MM.1S (cell line): ENCODE results near the gene SPACA7.

ENCODE experiments used
- DNase-seq: peaks from one replicate; pipeline ENCODE4 v3.0.0-alpha.2; 2015
- H2AFZ ChIP-seq: fragments of 300-600 bp; sonication (generic); 2 replicates; pipeline ENCODE4 v1.6.0; 2016; ENCODE audit warnings: antibody characterized with exemption, low read length
- H3F3A ChIP-seq: fragments of 300-600 bp; sonication (generic); 2 replicates; pipeline ENCODE4 v1.6.1; 2016; ENCODE audit warnings: mild to moderate bottlenecking, antibody characterized with exemption, low read length, moderate library complexity, mixed read lengths; ENCODE audit not compliant: insufficient read depth
- H3K27ac ChIP-seq: fragments of 300-600 bp; sonication (generic); 2 replicates; pipeline ENCODE4 v1.5.1; 2016; ENCODE audit warnings: mild to moderate bottlenecking, low read length
- H3K27me3 ChIP-seq: fragments of 300-600 bp; sonication (generic); replicated peaks from 2 replicates; pipeline ENCODE4 v1.6.0; 2016; ENCODE audit warnings: low read length; ENCODE audit not compliant: insufficient read depth
- H3K36me3 ChIP-seq: fragments of 300-600 bp; sonication (generic); replicated peaks from 2 replicates; pipeline ENCODE4 v1.6.1; 2016; ENCODE audit warnings: mild to moderate bottlenecking, low read length, mixed read lengths; ENCODE audit not compliant: insufficient read depth
- H3K4me1 ChIP-seq: fragments of 300-600 bp; sonication (generic); 2 replicates; pipeline ENCODE4 v1.6.1; 2016; ENCODE audit warnings: low read length, mixed read lengths
- H3K4me2 ChIP-seq: fragments of 300-600 bp; sonication (generic); 2 replicates; pipeline ENCODE4 v1.6.0; 2016; ENCODE audit warnings: low read depth, low read length
- H3K4me3 ChIP-seq: fragments of 300-600 bp; sonication (generic); 2 replicates; pipeline ENCODE4 v1.5.1; 2016; ENCODE audit warnings: low read length, mixed read lengths
- H3K79me2 ChIP-seq: fragments of 300-600 bp; sonication (generic); 2 replicates; pipeline ENCODE4 v1.6.1; 2016; ENCODE audit warnings: mixed run types, low read length, mixed read lengths
- H3K9ac ChIP-seq: fragments of 300-600 bp; sonication (generic); 2 replicates; pipeline ENCODE4 v1.6.1; 2016; ENCODE audit warnings: low read length, mixed read lengths
- H3K9me2 ChIP-seq: fragments of 300-600 bp; sonication (generic); replicated peaks from 2 replicates; pipeline ENCODE4 v1.6.1; 2016; ENCODE audit warnings: mild to moderate bottlenecking, low read length, mixed read lengths; ENCODE audit not compliant: insufficient read depth
- H3K9me3 ChIP-seq: fragments of 300-600 bp; sonication (generic); replicated peaks from 2 replicates; pipeline ENCODE4 v1.6.1; 2016; ENCODE audit warnings: mild to moderate bottlenecking, low read length, mixed read lengths; ENCODE audit not compliant: insufficient read depth
- H4K20me1 ChIP-seq: fragments of 300-600 bp; sonication (generic); 2 replicates; pipeline ENCODE4 v1.6.1; 2016; ENCODE audit warnings: mild to moderate bottlenecking, low read length, moderate library complexity, mixed read lengths; ENCODE audit not compliant: insufficient read depth
- EZH2 ChIP-seq: fragments of 300-600 bp; sonication (generic); optimal IDR thresholded peaks from 2 replicates; pipeline ENCODE3; 2017; ENCODE audit warnings: low read depth, mild to moderate bottlenecking, antibody characterized with exemption, low read length, mixed read lengths
- EZH2phosphoT487 ChIP-seq: fragments of 300-600 bp; sonication (generic); IDR thresholded peaks from 2 replicates; pipeline ENCODE4 v1.6.1; 2018; ENCODE audit warnings: antibody characterized with exemption, low read length
- TF ChIP-seq, protein P1 (sequence below): fragments of 300-600 bp; sonication (generic); IDR thresholded peaks from 2 replicates; pipeline ENCODE4 v1.5.1; 2016; ENCODE audit warnings: antibody characterized with exemption, low read length, mixed read lengths

The SPACA7 gene

DNA sequence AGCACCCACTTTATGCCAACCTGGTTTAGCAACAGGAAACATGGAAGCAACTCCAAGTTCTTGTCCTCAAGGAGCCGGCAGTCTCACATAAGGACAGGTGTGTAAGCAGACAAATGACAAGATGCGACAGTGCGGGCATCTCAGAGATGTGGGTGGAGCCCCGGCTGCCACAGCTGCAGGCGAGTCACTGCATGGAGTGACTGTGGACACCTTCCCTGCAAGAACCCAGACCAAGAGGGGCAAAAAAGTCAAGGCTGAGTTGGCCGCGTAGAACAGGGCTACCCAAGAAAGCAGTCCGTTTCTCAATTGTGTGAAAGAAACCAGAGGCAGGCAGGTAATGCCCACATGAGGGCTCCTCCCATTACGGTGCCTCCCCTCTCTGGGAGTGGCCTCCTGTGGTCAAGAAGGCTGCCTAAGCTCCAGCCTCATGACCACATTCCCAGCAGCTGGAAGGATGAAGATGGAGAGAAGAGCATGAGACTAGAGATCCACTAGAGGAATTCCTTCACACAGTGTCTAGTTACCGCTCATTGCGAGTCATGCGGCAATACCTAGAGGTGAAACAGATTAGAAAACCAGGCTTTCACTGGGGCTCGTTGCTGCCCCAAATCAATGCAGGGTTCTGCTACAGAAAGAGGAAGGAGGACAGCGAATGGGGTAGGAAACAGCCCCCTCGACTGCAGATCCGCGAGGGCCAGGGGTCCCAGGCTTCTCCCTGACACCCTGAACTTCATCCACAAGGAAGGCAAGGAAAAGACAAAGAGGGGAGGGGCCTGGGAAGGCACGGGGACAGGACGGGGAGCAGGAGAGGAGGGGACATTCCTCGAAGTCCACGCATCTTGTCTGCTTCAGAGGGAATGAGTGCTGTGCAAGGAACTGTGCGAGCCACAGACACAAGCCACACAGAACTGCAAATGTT lies 80.2 kb downstream of the SPACA7 start:
- H3K9me3 ChIP-seq, result no peaks in the 10 kb centered on the region
- peaks cover 6% of the 10 kb centered on the region; the same call in 1 of the 2 replicates for H3F3A ChIP-seq
- H3K9ac ChIP-seq, result no peak overlapping the region
- H3K4me3 ChIP-seq, result no peak overlapping the region
- no peak overlapping the region for H3K4me2 ChIP-seq
- no peaks in the 10 kb centered on the region for H4K20me1 ChIP-seq
- H3K27me3 ChIP-seq, result peaks cover 10% of the 10 kb centered on the region; the same call in 1 of the 2 replicates
- H3K4me1 ChIP-seq, result peaks cover 14% of the 10 kb centered on the region
- H3K9me2 ChIP-seq, result no peaks in the 10 kb centered on the region
- TF ChIP-seq EZH2phosphoT487 (no peak), EZH2 (no peak)
- TF ChIP-seq, protein P1, sequence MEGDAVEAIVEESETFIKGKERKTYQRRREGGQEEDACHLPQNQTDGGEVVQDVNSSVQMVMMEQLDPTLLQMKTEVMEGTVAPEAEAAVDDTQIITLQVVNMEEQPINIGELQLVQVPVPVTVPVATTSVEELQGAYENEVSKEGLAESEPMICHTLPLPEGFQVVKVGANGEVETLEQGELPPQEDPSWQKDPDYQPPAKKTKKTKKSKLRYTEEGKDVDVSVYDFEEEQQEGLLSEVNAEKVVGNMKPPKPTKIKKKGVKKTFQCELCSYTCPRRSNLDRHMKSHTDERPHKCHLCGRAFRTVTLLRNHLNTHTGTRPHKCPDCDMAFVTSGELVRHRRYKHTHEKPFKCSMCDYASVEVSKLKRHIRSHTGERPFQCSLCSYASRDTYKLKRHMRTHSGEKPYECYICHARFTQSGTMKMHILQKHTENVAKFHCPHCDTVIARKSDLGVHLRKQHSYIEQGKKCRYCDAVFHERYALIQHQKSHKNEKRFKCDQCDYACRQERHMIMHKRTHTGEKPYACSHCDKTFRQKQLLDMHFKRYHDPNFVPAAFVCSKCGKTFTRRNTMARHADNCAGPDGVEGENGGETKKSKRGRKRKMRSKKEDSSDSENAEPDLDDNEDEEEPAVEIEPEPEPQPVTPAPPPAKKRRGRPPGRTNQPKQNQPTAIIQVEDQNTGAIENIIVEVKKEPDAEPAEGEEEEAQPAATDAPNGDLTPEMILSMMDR, result no peak
- no peaks in the 10 kb centered on the region for H3K36me3 ChIP-seq
- no peak for DNase-seq
- H2AFZ ChIP-seq, result no peak overlapping the region
- H3K79me2 ChIP-seq, result no peaks in the 10 kb centered on the region
- H3K27ac ChIP-seq, result no peak overlapping the region

DNA sequence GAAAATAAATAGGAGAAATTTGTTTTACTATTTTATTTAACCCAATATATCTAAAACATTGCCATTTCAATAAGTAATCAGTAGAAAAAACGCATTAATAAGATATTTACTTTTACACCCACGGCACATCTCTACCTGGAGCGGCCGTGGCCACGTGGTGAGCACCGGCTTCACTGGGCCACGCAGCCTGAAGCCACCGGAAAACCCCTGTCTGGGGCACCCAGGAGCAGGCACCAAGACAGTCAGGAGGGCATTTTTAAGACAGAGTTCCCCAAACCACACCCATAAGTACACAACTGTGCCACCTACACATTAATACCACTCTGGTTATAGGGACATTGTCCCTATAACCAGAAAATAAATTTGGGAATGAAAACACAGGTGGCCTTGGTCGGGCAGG lies 80.9 kb downstream of the SPACA7 start:
- no peaks in the 10 kb centered on the region for H3K9me2 ChIP-seq
- no peaks in the 10 kb centered on the region for H3K36me3 ChIP-seq
- no peak overlapping the region for H3K9ac ChIP-seq
- no peak for TF ChIP-seq EZH2phosphoT487
- TF ChIP-seq EZH2, result no peak
- TF ChIP-seq, protein P1, result no peak
- H3F3A ChIP-seq, result peaks cover 6% of the 10 kb centered on the region; the same call in 1 of the 2 replicates
- peak overlapping the region; percentile 77 for H3K4me2 ChIP-seq
- H3K4me1 ChIP-seq, result peaks cover 14% of the 10 kb centered on the region
- H4K20me1 ChIP-seq, result no peaks in the 10 kb centered on the region
- DNase-seq, result peak; percentile 22
- peaks cover 3% of the 10 kb centered on the region; the same call in 1 of the 2 replicates for H3K27me3 ChIP-seq
- no peaks in the 10 kb centered on the region for H3K79me2 ChIP-seq
- H2AFZ ChIP-seq, result peak overlapping the region; percentile 47
- peaks cover under 1% of the 10 kb centered on the region; the same call in 1 of the 2 replicates for H3K9me3 ChIP-seq
- peak overlapping the region; percentile 51; the same call in 1 of the 2 replicates for H3K27ac ChIP-seq
- peak overlapping the region; percentile 32 for H3K4me3 ChIP-seq

DNA sequence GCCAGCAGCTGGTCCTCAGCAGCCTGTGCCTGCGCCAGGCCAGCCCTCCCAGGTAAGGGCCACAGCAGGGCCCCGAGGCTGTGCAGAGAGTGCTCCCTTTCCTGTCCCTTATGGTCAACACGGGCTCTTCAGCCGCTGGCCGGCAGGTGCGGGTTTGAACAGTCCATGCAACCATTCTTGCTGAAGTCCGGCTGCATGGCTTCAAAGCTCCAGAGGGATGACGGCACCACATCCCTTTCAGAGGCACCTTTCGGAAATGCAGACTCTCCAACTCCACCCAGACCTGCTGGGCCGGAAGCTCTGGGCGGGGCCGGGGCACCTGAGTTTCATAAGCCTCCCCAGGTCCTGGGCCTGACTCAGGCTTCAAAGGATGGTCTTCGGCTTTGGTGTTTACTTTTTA lies 81.3 kb downstream of the SPACA7 start:
- H4K20me1 ChIP-seq, result no peaks in the 10 kb centered on the region
- TF ChIP-seq EZH2phosphoT487, result no peak
- TF ChIP-seq, protein P1, result no peak
- TF ChIP-seq EZH2, result no peak
- peak overlapping the region; percentile 51; the same call in 1 of the 2 replicates for H3K27ac ChIP-seq
- H3K9me3 ChIP-seq, result peaks cover 5% of the 10 kb centered on the region; the same call in 1 of the 2 replicates
- no peak overlapping the region for H3K9ac ChIP-seq
- H3K79me2 ChIP-seq, result no peaks in the 10 kb centered on the region
- no peaks in the 10 kb centered on the region for H3K36me3 ChIP-seq
- H3K27me3 ChIP-seq, result no peaks in the 10 kb centered on the region; the same call in 1 of the 2 replicates
- H3K4me2 ChIP-seq, result peak overlapping the region; percentile 77
- peaks cover 6% of the 10 kb centered on the region; the same call in 1 of the 2 replicates for H3F3A ChIP-seq
- peak overlapping the region; percentile 32 for H3K4me3 ChIP-seq
- H2AFZ ChIP-seq, result peak overlapping the region; percentile 47
- H3K9me2 ChIP-seq, result no peaks in the 10 kb centered on the region
- H3K4me1 ChIP-seq, result peaks cover 14% of the 10 kb centered on the region
- peak; percentile 83 for DNase-seq
